GM19099 (cell line): ENCODE data around the gene SFT2D2.

ENCODE experiments used
- POLR2A ChIP-seq: IDR thresholded peaks from 3 replicates; pipeline ENCODE4 v1.6.1; 2011; ENCODE audit warnings: low read depth; ENCODE audit not compliant: insufficient read length; ENCODE audit errors: extremely low read depth

Gene SFT2D2

GRCh38 chr1:168246506-168246905 is 20.7 kb downstream of the SFT2D2 start:
- TF ChIP-seq POLR2A, result no peak

- TF ChIP-seq POLR2A, result no peak
Measured at GRCh38 chr1:168252204-168252733, 26.5 kb downstream of the SFT2D2 start.

- no peak for TF ChIP-seq POLR2A
Measured at GRCh38 chr1:168256164-168256563, 30.4 kb downstream of the SFT2D2 start.

- TF ChIP-seq POLR2A, result no peak
Measured at GRCh38 chr1:168257397-168257796, 31.6 kb downstream of the SFT2D2 start.

- TF ChIP-seq POLR2A, result no peak
Measured at GRCh38 chr1:168259567-168259966, 33.8 kb downstream of the SFT2D2 start.

GRCh38 chr1:168260393-168260792 is 34.6 kb downstream of the SFT2D2 start:
- TF ChIP-seq POLR2A, result no peak

GRCh38 chr1:168261390-168261789 is 35.6 kb downstream of the SFT2D2 start:
- no peak for TF ChIP-seq POLR2A

- no peak for TF ChIP-seq POLR2A
Measured at GRCh38 chr1:168263130-168263529, 37.3 kb downstream of the SFT2D2 start.

GRCh38 chr1:168264296-168264695 is 38.5 kb downstream of the SFT2D2 start:
- TF ChIP-seq POLR2A, result no peak

- no peak for TF ChIP-seq POLR2A
Measured at GRCh38 chr1:168265596-168265995, 39.8 kb downstream of the SFT2D2 start.

GRCh38 chr1:168266644-168267186 is 40.9 kb downstream of the SFT2D2 start:
- TF ChIP-seq POLR2A, result no peak

GRCh38 chr1:168271636-168272035 is 45.8 kb downstream of the SFT2D2 start:
- no peak for TF ChIP-seq POLR2A

GRCh38 chr1:168273575-168273974 is 47.8 kb downstream of the SFT2D2 start:
- no peak for TF ChIP-seq POLR2A

- TF ChIP-seq POLR2A, result no peak
Measured at GRCh38 chr1:168279253-168279652, 53.4 kb downstream of the SFT2D2 start.

GRCh38 chr1:168280296-168280927 is 54.6 kb downstream of the SFT2D2 start, which contains the start of gene TBX19:
Gene TBX19 (plus strand): TSS chr1:168280877. CDS start chr1:168281091, 214 bp downstream.
- no peak for TF ChIP-seq POLR2A

GRCh38 chr1:168281603-168282325 is 56.0 kb downstream of the SFT2D2 start:
- TF ChIP-seq POLR2A, result no peak
